H1 (cell line): ENCODE measurements around the gene PATJ. TPM values are rescaled to one million over a fixed set of nuclear protein-coding genes. Genes with fewer than 3 reads are reported as not detected.

Source experiments
- BRCA1 ChIP-seq: IDR thresholded peaks from 2 replicates; pipeline ENCODE4 v1.6.1; 2012; ENCODE audit warnings: low read depth, low read length, improper control_type of control experiment
- CBX8 ChIP-seq: fragments of 300-800, 300-1000 bp; sonication (generic); IDR thresholded peaks from 2 replicates; pipeline ENCODE4 v1.7.1; 2016; ENCODE audit warnings: low read depth, low read length, borderline replicate concordance
- CTBP2 ChIP-seq: IDR thresholded peaks from 2 replicates; pipeline ENCODE4 v1.7.0; 2011; ENCODE audit warnings: borderline replicate concordance, mild to moderate bottlenecking, moderate library complexity, mixed read lengths, low read length; ENCODE audit not compliant: insufficient read depth, insufficient read length
- NRF1 ChIP-seq: IDR thresholded peaks from 2 replicates; pipeline ENCODE4 v1.6.1; 2011; ENCODE audit warnings: mild to moderate bottlenecking, low read depth, low read length, improper control_type of control experiment
- POU5F1 ChIP-seq: IDR thresholded peaks from 2 replicates; pipeline ENCODE4 v1.6.1; 2011; ENCODE audit warnings: low read depth, mild to moderate bottlenecking, low read length, moderate library complexity
- SAP30 ChIP-seq: fragments of 300-600 bp; sonication (generic); IDR thresholded peaks from 2 replicates; pipeline ENCODE4 v1.7.1; 2012; ENCODE audit warnings: low read length, moderate library complexity, mild to moderate bottlenecking, inconsistent platforms; ENCODE audit not compliant: insufficient read depth, insufficient replicate concordance
- SIX5 ChIP-seq: IDR thresholded peaks from 2 replicates; pipeline ENCODE4 v1.6.1; 2011; ENCODE audit warnings: mild to moderate bottlenecking, low read depth, low read length
- TAF1 ChIP-seq: IDR thresholded peaks from 2 replicates; pipeline ENCODE4 v1.6.1; 2011; ENCODE audit warnings: mild to moderate bottlenecking, low read depth, low read length
- polyA plus RNA-seq, 7 experiments: library from polyadenylated mRNA; depleted of rRNA in 3 of 7; stranded (reverse) in 5 of 7; unstranded in 2 of 7; fragments of >200 nt in 5 of 7; fragments of 200-250 nt in 2 of 7; gene quantifications; 1 replicate in 5 of 7; 2 replicates in 1 of 7; 4 replicates in 1 of 7; pipeline versions ENCODE4 v1.2.1 to v1.2.3, GENCODE V29; 2011 to 2013; ENCODE audit warnings: missing spikeins in 2 of 7, mixed read lengths in 2 of 7
- total RNA-seq: library from RNA; stranded (reverse); fragmentation: NEBNext Ultra II Directional; extraction: Animal tissue kit (Norgen Biotek cat#: 25700); gene quantifications from 2 replicates; pipeline ENCODE4 v1.2.1, GENCODE V29; 2021
- TF ChIP-seq, protein P1 (sequence below): fragments of 300-600 bp; sonication (generic); IDR thresholded peaks from 2 replicates; pipeline ENCODE4 v1.7.1; 2012; ENCODE audit warnings: low read length, moderate library complexity, mild to moderate bottlenecking, inconsistent platforms; ENCODE audit not compliant: insufficient replicate concordance

The PATJ gene
- total and polyA plus RNA-seq, 2 of the 8 experiments (the other 6 are each of a cell fraction or from before 2014, with no cell fraction given), result 8.2 to 55.6 TPM

DNA sequence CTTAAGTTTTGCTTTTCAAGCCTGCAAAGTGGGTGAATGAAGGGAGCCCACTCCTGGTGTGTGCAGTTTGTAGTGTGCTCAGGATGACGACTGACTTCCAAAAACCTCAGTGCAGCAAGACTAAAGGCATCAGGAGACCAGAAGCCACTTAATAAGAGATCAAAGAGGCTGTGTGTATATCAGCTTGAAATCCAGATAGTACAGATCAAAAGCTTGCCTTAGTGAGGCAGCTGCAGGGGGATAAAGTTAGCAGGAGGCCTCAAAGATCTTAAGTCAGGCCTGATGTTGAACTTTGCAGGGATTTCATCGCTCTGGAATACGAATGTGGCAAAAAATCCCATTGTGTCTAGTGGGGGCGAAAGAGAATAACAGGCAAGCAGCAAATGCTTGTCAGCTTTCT is 99.8 kb downstream of the PATJ start (continued):
- TF ChIP-seq, protein P1, sequence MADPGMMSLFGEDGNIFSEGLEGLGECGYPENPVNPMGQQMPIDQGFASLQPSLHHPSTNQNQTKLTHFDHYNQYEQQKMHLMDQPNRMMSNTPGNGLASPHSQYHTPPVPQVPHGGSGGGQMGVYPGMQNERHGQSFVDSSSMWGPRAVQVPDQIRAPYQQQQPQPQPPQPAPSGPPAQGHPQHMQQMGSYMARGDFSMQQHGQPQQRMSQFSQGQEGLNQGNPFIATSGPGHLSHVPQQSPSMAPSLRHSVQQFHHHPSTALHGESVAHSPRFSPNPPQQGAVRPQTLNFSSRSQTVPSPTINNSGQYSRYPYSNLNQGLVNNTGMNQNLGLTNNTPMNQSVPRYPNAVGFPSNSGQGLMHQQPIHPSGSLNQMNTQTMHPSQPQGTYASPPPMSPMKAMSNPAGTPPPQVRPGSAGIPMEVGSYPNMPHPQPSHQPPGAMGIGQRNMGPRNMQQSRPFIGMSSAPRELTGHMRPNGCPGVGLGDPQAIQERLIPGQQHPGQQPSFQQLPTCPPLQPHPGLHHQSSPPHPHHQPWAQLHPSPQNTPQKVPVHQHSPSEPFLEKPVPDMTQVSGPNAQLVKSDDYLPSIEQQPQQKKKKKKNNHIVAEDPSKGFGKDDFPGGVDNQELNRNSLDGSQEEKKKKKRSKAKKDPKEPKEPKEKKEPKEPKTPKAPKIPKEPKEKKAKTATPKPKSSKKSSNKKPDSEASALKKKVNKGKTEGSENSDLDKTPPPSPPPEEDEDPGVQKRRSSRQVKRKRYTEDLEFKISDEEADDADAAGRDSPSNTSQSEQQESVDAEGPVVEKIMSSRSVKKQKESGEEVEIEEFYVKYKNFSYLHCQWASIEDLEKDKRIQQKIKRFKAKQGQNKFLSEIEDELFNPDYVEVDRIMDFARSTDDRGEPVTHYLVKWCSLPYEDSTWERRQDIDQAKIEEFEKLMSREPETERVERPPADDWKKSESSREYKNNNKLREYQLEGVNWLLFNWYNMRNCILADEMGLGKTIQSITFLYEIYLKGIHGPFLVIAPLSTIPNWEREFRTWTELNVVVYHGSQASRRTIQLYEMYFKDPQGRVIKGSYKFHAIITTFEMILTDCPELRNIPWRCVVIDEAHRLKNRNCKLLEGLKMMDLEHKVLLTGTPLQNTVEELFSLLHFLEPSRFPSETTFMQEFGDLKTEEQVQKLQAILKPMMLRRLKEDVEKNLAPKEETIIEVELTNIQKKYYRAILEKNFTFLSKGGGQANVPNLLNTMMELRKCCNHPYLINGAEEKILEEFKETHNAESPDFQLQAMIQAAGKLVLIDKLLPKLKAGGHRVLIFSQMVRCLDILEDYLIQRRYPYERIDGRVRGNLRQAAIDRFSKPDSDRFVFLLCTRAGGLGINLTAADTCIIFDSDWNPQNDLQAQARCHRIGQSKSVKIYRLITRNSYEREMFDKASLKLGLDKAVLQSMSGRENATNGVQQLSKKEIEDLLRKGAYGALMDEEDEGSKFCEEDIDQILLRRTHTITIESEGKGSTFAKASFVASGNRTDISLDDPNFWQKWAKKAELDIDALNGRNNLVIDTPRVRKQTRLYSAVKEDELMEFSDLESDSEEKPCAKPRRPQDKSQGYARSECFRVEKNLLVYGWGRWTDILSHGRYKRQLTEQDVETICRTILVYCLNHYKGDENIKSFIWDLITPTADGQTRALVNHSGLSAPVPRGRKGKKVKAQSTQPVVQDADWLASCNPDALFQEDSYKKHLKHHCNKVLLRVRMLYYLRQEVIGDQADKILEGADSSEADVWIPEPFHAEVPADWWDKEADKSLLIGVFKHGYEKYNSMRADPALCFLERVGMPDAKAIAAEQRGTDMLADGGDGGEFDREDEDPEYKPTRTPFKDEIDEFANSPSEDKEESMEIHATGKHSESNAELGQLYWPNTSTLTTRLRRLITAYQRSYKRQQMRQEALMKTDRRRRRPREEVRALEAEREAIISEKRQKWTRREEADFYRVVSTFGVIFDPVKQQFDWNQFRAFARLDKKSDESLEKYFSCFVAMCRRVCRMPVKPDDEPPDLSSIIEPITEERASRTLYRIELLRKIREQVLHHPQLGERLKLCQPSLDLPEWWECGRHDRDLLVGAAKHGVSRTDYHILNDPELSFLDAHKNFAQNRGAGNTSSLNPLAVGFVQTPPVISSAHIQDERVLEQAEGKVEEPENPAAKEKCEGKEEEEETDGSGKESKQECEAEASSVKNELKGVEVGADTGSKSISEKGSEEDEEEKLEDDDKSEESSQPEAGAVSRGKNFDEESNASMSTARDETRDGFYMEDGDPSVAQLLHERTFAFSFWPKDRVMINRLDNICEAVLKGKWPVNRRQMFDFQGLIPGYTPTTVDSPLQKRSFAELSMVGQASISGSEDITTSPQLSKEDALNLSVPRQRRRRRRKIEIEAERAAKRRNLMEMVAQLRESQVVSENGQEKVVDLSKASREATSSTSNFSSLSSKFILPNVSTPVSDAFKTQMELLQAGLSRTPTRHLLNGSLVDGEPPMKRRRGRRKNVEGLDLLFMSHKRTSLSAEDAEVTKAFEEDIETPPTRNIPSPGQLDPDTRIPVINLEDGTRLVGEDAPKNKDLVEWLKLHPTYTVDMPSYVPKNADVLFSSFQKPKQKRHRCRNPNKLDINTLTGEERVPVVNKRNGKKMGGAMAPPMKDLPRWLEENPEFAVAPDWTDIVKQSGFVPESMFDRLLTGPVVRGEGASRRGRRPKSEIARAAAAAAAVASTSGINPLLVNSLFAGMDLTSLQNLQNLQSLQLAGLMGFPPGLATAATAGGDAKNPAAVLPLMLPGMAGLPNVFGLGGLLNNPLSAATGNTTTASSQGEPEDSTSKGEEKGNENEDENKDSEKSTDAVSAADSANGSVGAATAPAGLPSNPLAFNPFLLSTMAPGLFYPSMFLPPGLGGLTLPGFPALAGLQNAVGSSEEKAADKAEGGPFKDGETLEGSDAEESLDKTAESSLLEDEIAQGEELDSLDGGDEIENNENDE, result no peak
- TF ChIP-seq SIX5, result no peak
- no peak for TF ChIP-seq SAP30
- TF ChIP-seq BRCA1, result no peak
- TF ChIP-seq CBX8, result no peak
- TF ChIP-seq NRF1, result no peak
- TF ChIP-seq CTBP2, result no peak
- TF ChIP-seq POU5F1, result no peak
- TF ChIP-seq TAF1, result no peak
